GM13977 (cell line): ENCODE measurements around the gene ZFHX3.

ENCODE experiments used
- DNase-seq: peaks from one replicate; pipeline ENCODE4 v3.0.0; 2012; ENCODE audit warnings: low spot score
- CTCF ChIP-seq: IDR thresholded peaks from 2 replicates; pipeline ENCODE4 v1.5.1; 2012; ENCODE audit warnings: mild to moderate bottlenecking, control low read depth; ENCODE audit not compliant: insufficient read depth; ENCODE audit errors: extremely low read depth, missing control alignments
- in situ Hi-C: fragments of 300-500 bp; cut with MboI; formaldehyde crosslinking; loops from one replicate; pipeline ENCODE4 v1.12.0; 2022; ENCODE audit warnings: low sequenced_read_pairs, low pct_unique_long_range_greater_than_20kb, mixed read lengths, inconsistent platforms; ENCODE audit not compliant: unreplicated experiment

ZFHX3 gene

GRCh38 chr16:72788269-72788809 is 259.6 kb downstream of the ZFHX3 start:
- in situ Hi-C loops = no loop called here
- no peak for TF ChIP-seq CTCF
- DNase-seq = no peak

GRCh38 chr16:72787514-72788268 is 260.2 kb downstream of the ZFHX3 start:
- in situ Hi-C loops = no loop called here
- DNase-seq = peak; percentile 92

GRCh38 chr16:72787130-72787513 is 260.8 kb downstream of the ZFHX3 start:
- peak; percentile 36 for DNase-seq
- in situ Hi-C loops = no loop called here
- TF ChIP-seq CTCF = no peak

More at GRCh38 chr16:72787514-72788268, 260.2 kb downstream of the ZFHX3 start:
- TF ChIP-seq CTCF = no peak

GRCh38 chr16:72786606-72787005 is 261.3 kb downstream of the ZFHX3 start:
- in situ Hi-C loops = no loop called here
- no peak for TF ChIP-seq CTCF
- no peak for DNase-seq

DNA sequence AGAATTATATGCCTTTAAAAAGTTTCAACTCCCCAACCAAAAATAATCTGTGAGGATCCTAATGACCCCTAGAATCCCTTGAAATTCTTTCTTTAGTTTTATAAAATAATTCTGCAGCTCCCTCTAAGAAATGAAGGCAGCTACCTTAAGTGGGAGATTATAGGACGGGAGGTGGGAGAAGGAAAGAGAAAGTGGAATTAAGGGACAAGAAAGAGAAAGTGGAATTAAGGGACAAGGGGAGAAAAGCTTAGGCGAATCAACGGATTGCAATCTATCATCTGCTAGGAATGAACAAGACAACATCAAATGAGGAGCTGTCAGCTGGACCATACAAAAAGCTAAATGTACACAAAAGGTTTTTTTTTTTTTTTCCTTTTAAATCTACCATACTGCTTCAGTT is 262.0 kb downstream of the ZFHX3 start:
- DNase-seq = no peak
- in situ Hi-C loops = no loop called here
- TF ChIP-seq CTCF = no peak

DNA sequence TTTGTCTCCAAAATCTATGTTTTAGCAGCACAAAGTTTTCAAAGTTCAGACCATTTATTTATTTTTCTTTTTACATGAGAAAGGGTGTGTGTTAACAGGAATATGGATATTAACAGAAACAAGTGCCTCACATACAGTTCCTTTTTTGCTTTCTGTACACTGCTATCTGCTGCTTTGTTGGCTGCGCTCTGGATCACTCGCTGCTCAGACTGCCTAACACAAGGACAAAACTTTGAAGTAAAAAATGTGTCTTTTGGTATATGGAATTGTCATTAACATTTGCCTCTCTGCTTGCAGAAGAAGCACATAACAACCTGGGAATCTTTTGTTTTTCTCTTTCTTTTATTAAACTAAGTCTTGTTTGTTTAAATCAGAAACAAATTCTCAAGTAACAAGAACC is 262.8 kb downstream of the ZFHX3 start:
- in situ Hi-C loops = no loop called here
- no peak for DNase-seq
- TF ChIP-seq CTCF = no peak
